SU-DHL-6 (cell line): ENCODE results near the gene MAP2K7.

Experiments
- CTCF ChIP-seq: fragments of 200-600 bp; sonication (generic); IDR thresholded peaks from one replicate; pipeline ENCODE4 v1.5.1; 2017; ENCODE audit warnings: antibody characterized with exemption, mild to moderate bottlenecking, low read length, moderate library complexity; ENCODE audit not compliant: insufficient read depth, poor library complexity, severe bottlenecking
- EZH2phosphoT487 ChIP-seq: fragments of 200-600 bp; sonication (generic), shearing (Covaris generic); conservative IDR thresholded peaks from 2 replicates; pipeline ENCODE4 v1.6.1; 2018; ENCODE audit warnings: mild to moderate bottlenecking, antibody characterized with exemption, low read length, moderate library complexity, mixed read lengths

- TF ChIP-seq CTCF, result no peak
- no peak for TF ChIP-seq EZH2phosphoT487
Observed at GRCh38 chr19:7867092-7867844, 36.4 kb upstream of the MAP2K7 start.
